ENCODE results near the gene SGO2. TPM values are rescaled to one million over a fixed set of nuclear protein-coding genes. Genes with fewer than 3 reads are reported as not detected.

SGO2 gene, protein sequence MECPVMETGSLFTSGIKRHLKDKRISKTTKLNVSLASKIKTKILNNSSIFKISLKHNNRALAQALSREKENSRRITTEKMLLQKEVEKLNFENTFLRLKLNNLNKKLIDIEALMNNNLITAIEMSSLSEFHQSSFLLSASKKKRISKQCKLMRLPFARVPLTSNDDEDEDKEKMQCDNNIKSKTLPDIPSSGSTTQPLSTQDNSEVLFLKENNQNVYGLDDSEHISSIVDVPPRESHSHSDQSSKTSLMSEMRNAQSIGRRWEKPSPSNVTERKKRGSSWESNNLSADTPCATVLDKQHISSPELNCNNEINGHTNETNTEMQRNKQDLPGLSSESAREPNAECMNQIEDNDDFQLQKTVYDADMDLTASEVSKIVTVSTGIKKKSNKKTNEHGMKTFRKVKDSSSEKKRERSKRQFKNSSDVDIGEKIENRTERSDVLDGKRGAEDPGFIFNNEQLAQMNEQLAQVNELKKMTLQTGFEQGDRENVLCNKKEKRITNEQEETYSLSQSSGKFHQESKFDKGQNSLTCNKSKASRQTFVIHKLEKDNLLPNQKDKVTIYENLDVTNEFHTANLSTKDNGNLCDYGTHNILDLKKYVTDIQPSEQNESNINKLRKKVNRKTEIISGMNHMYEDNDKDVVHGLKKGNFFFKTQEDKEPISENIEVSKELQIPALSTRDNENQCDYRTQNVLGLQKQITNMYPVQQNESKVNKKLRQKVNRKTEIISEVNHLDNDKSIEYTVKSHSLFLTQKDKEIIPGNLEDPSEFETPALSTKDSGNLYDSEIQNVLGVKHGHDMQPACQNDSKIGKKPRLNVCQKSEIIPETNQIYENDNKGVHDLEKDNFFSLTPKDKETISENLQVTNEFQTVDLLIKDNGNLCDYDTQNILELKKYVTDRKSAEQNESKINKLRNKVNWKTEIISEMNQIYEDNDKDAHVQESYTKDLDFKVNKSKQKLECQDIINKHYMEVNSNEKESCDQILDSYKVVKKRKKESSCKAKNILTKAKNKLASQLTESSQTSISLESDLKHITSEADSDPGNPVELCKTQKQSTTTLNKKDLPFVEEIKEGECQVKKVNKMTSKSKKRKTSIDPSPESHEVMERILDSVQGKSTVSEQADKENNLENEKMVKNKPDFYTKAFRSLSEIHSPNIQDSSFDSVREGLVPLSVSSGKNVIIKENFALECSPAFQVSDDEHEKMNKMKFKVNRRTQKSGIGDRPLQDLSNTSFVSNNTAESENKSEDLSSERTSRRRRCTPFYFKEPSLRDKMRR
- 4.6 TPM for total RNA-seq

DNA sequence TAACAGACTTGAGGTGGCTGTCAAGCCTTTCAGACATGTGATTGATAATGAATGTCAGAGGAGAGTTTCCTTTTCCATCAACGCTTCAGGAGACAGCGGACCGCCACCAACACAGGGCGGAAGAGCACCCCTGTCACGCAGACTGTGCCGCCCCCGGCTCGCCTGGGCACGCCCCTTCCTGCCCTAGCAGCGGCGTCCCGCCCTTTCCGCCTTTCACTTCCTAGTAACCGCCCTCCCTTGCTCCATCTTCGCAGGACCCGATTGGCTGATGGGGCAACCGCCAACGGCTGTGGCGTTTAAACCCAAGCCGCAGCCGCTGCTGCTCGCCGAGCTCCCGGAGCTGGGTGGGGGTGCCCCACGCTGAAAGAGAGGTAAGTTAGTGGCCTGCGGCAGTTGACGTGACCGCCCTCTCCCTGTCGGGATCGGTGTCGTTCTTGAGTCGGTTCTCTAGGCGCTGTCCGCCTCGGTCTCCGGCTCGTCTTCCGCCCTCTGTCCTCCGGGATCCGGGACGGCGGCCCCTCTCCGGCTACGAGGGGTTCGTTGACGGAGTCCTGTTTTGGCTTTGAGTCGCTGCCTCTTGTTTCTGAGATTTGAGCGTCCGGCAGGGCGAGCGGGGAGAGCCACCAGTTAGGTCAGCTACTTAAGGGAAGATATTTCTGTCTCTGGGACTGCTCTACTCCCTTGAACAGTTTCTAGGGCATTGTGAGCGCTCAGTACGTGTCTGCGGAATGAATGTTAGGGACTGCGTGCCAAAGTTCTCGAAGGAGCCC is at the start of gene SGO2:
SGO2 (plus strand) TSS at position 326 of the 770 bp plus-strand sequence. CDS start 6,769 bp downstream, outside the sequence.

DNA sequence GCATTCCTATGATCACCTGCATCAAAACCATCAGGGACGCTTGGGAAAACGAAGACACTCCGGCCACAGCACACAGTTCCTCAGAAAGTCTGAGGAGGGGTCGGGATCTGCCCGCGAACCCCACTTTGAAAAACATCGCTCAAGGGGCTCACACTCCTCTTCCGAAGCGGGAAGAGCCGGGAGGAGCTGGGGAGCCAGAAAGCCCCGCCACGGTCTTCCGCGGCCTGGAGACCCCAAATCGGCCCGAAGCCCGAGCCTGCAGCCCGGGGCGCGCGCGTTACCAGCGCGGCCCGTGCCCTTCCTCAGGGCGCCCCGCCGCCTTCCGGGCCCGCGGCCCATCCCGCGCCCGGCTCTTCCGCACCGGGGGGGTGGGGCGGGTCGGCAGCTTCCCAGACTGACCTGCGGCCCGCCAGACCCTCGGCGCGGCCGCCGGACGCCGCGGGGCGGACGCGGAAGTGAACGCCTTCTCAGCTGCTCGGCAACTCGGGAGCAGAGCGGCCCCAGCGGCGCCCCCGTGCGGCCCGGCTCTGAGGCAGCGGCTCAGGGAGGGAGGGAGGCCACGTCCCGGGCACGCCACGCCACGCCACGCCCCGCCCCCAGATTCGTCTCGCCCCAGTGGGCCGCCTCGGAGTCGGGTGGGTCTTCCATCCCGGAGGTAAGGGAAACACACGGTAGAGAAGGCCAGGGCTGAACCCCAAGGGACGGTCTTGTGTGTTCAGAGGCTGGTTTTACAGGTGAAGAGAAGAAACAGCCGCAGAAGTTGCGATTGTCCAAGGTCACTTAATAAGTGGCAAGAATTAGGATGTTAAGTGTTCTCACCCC is 16.2 kb upstream of the SGO2 start, which contains the start of gene KCTD18:
KCTD18 (minus strand) TSS at position 457 of the 822 bp plus-strand sequence. CDS start 3,052 bp downstream, outside the sequence.

DNA sequence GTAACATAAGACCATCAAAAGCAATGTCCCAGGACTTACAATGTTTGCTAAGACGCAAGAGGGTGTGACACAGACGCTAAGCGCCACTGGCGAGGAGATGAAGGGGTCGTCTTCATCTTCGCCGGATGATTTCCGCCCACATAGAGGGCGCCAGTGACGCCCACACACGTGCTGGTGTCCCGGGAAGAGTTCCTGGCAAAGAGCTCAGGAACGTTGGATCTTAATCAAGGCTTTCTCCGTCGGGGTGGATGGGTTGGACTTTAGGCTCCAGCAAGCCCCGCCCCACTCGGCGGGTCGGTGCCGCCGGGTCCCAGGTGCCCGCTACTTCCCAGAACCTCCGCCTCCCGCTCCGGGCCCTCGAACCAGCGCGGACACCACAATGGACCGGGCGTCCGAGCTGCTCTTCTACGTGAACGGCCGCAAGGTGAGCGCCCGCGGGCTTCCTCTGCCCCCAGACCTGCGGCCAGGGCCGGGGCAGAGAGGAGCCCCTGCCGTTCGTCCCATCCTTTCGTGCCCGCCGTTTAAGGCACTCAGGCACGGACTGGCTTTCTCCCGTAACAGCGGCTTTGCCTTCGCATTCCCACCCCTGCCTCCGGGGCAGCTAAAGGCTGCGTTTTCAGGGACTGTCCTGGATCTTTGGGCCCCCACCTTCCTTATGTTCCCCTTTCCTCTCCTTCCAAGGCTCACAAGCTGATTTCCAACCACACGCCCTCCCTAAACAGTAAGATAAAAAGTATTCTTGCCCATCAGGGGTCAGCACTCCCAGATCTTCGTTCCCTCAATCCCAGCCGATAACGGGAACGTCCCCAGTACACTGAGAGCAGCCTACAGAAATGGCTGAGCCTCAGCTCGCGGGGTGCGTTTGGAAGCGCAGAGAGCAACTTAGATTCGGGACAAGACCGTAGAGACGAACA is 60.0 kb downstream of the SGO2 start, which contains the start of gene AOX1:
AOX1 (plus strand) TSS at position 285 of the 914 bp plus-strand sequence; CDS start at position 380, 95 bp downstream.

Other genes with a start within 250 kb of the SGO2 start
- 66.2 TPM for gene SPATS2L, start 219.5 kb upstream of the SGO2 start, total RNA-seq
- gene KCTD18, start 16.1 kb upstream of the SGO2 start, total RNA-seq = 14.4 TPM
- gene AOX1, start 59.8 kb downstream of the SGO2 start, total RNA-seq = 2.8 TPM